DND-41 (cell line): ENCODE measurements around the gene GGT5.

Source experiments
- ATAC-seq: fragments of 200-7000 bp; cut with Tn5 transposase; 3 replicates; pipeline ENCODE4 v1.9.1; 2021; ENCODE audit warnings: low read depth; ENCODE audit not compliant: insufficient read depth
- DNase-seq: peaks from one replicate; pipeline ENCODE4 v3.0.0-alpha.2; 2020
- H2AFZ ChIP-seq: 2 replicates; pipeline ENCODE4 v1.6.0; 2012; ENCODE audit warnings: low read depth, low read length
- H3K27ac ChIP-seq: 2 replicates; pipeline ENCODE4 v1.5.1; 2012; ENCODE audit warnings: low read length, inconsistent platforms
- H3K27me3 ChIP-seq: fragments of 200-600 bp; sonication (generic); 2 replicates; pipeline ENCODE4 v1.6.0; 2012; ENCODE audit warnings: low read length, mild to moderate bottlenecking, inconsistent platforms; ENCODE audit not compliant: insufficient read depth, poor library complexity
- H3K36me3 ChIP-seq: 2 replicates; pipeline ENCODE4 v1.5.1; 2012; ENCODE audit warnings: low read length, inconsistent platforms; ENCODE audit not compliant: insufficient read depth
- H3K4me1 ChIP-seq: 2 replicates; pipeline ENCODE4 v1.5.1; 2012; ENCODE audit warnings: mild to moderate bottlenecking, low read length; ENCODE audit not compliant: insufficient read depth
- H3K4me2 ChIP-seq: 2 replicates; pipeline ENCODE4 v1.6.0; 2012; ENCODE audit warnings: mild to moderate bottlenecking, moderate library complexity, low read length, inconsistent platforms; ENCODE audit not compliant: insufficient read depth
- H3K4me3 ChIP-seq, 2 experiments: fragments of 200-600 bp in 1 of 2; shearing (Covaris generic) in 1 of 2; 2 replicates each; pipeline ENCODE4 v1.5.1; 2012 to 2016; ENCODE audit warnings: inconsistent platforms in 2 of 2, low read length in 2 of 2, mild to moderate bottlenecking in 2 of 2, low read depth in 1 of 2, moderate library complexity in 1 of 2
- H3K79me2 ChIP-seq: 2 replicates; pipeline ENCODE4 v1.6.0; 2012; ENCODE audit warnings: low read length, inconsistent platforms; ENCODE audit not compliant: insufficient read depth
- H3K9ac ChIP-seq: 2 replicates; pipeline ENCODE4 v1.6.0; 2012; ENCODE audit warnings: low read depth, mild to moderate bottlenecking, inconsistent platforms, low read length, moderate library complexity
- H3K9me3 ChIP-seq: 2 replicates; pipeline ENCODE4 v1.5.1; 2012; ENCODE audit warnings: low read length, moderate library complexity, mild to moderate bottlenecking, inconsistent platforms; ENCODE audit not compliant: insufficient read depth, severe bottlenecking
- H4K20me1 ChIP-seq: 2 replicates; pipeline ENCODE4 v1.6.0; 2012; ENCODE audit warnings: low read length; ENCODE audit not compliant: insufficient read depth
- CTCF ChIP-seq: IDR thresholded peaks from 2 replicates; pipeline ENCODE4 v1.5.1; 2012; ENCODE audit warnings: borderline replicate concordance, low read length, moderate library complexity, mild to moderate bottlenecking; ENCODE audit not compliant: poor library complexity, severe bottlenecking; ENCODE audit errors: extremely low read depth
- EZH2 ChIP-seq: IDR thresholded peaks from 3 replicates; pipeline ENCODE4 v1.6.1; 2012; ENCODE audit warnings: borderline replicate concordance, low read depth, mild to moderate bottlenecking, moderate library complexity, low read length, inconsistent platforms; ENCODE audit not compliant: severe bottlenecking

Gene GGT5

GRCh38 chr22:24170188-24170587 is 74.7 kb downstream of the GGT5 start:
- Histone ChIP-seq H3K4me1 (no peaks in the 10 kb centered on the region), H3K9ac (no peak overlapping the region), H2AFZ (no peak overlapping the region), H3K9me3 (no peaks in the 10 kb centered on the region), H3K27me3 (no peaks in the 10 kb centered on the region), H4K20me1 (peaks cover 25% of the 10 kb centered on the region), H3K4me3 (no peak overlapping the region), H3K27ac (no peak overlapping the region), H3K79me2 (no peaks in the 10 kb centered on the region), H3K4me2 (no peak overlapping the region), H3K36me3 (peaks cover 79% of the 10 kb centered on the region)
- DNase-seq (no peak), ATAC-seq (no peak)
- TF ChIP-seq EZH2, result no peak
- TF ChIP-seq CTCF, result no peak
